Panc1 (cell line): ENCODE results near the gene EPN1.

ENCODE experiments used
- CTCF ChIP-seq: fragments of 450-650 bp; IDR thresholded peaks from 2 replicates; pipeline ENCODE4 v1.5.1; 2017; ENCODE audit warnings: mild to moderate bottlenecking
- POLR2AphosphoS5 ChIP-seq: IDR thresholded peaks from 2 replicates; pipeline ENCODE4 v1.6.1; 2012; ENCODE audit warnings: mild to moderate bottlenecking, low read depth, low read length, moderate library complexity

GRCh38 chr19:55635334-55635717 is 39.7 kb upstream of the EPN1 start:
- TF ChIP-seq POLR2AphosphoS5: no peak
- TF ChIP-seq CTCF: no peak
